ENCODE measurements around the gene UBTD2.
"Not testable (repeated sequence)": the region's sequence is repeated elsewhere in the genome, so short reads cannot be mapped to it uniquely, and the experiment has no call there.

UBTD2 gene

GRCh38 chr5:172252501-172252900 is 31.1 kb downstream of the UBTD2 start:
- in situ Hi-C loops (cut with MboI; ENCODE audit: low sequenced_read_pairs) = no loop called here

GRCh38 chr5:172251419-172251818 is 32.1 kb downstream of the UBTD2 start:
- in situ Hi-C loops (cut with MboI; ENCODE audit: low sequenced_read_pairs) = no loop called here

GRCh38 chr5:172248637-172249036 is 34.9 kb downstream of the UBTD2 start:
- in situ Hi-C loops (cut with MboI; ENCODE audit: low sequenced_read_pairs) = no loop called here

- in situ Hi-C loops (cut with MboI; ENCODE audit: low sequenced_read_pairs) = no loop called here
Measured at GRCh38 chr5:172245703-172246125, 37.9 kb downstream of the UBTD2 start.

GRCh38 chr5:172245046-172245445 is 38.5 kb downstream of the UBTD2 start:
- in situ Hi-C loops (cut with MboI; ENCODE audit: low sequenced_read_pairs) = no loop called here

- in situ Hi-C loops (cut with MboI; ENCODE audit: low sequenced_read_pairs) = no loop called here
Measured at GRCh38 chr5:172243302-172243701, 40.3 kb downstream of the UBTD2 start.

- in situ Hi-C loops (cut with MboI; ENCODE audit: low sequenced_read_pairs) = no loop called here
Measured at GRCh38 chr5:172238334-172238733, 45.2 kb downstream of the UBTD2 start.

- in situ Hi-C loops (cut with MboI; ENCODE audit: low sequenced_read_pairs) = no loop called here
Measured at GRCh38 chr5:172235827-172236736, 47.5 kb downstream of the UBTD2 start.

GRCh38 chr5:172235132-172235780 is 48.3 kb downstream of the UBTD2 start:
- in situ Hi-C loops (cut with MboI; ENCODE audit: low sequenced_read_pairs) = no loop called here

- in situ Hi-C loops (cut with MboI; ENCODE audit: low sequenced_read_pairs) = no loop called here
Measured at GRCh38 chr5:172234031-172234430, 49.5 kb downstream of the UBTD2 start.

GRCh38 chr5:172229904-172230303 is 53.7 kb downstream of the UBTD2 start:
- in situ Hi-C loops (cut with MboI; ENCODE audit: low sequenced_read_pairs) = no loop called here

- in situ Hi-C loops (cut with MboI; ENCODE audit: low sequenced_read_pairs) = no loop called here
Measured at GRCh38 chr5:172224996-172225395, 58.6 kb downstream of the UBTD2 start.

- in situ Hi-C loops (cut with MboI; ENCODE audit: low sequenced_read_pairs) = no loop called here
Measured at GRCh38 chr5:172223901-172224873, 59.4 kb downstream of the UBTD2 start.

GRCh38 chr5:172219296-172219695 is 64.3 kb downstream of the UBTD2 start:
- in situ Hi-C loops (cut with MboI; ENCODE audit: low sequenced_read_pairs) = no loop called here

GRCh38 chr5:172216345-172216744 is 67.2 kb downstream of the UBTD2 start:
- in situ Hi-C loops (cut with MboI; ENCODE audit: low sequenced_read_pairs) = no loop called here

GRCh38 chr5:172213126-172213525 is 70.4 kb downstream of the UBTD2 start:
- in situ Hi-C loops (cut with MboI; ENCODE audit: low sequenced_read_pairs) = no loop called here

- in situ Hi-C loops (cut with MboI; ENCODE audit: low sequenced_read_pairs) = no loop called here
Measured at GRCh38 chr5:172211676-172212075, 71.9 kb downstream of the UBTD2 start.

GRCh38 chr5:172209714-172210113 is 73.8 kb downstream of the UBTD2 start:
- in situ Hi-C loops (cut with MboI; ENCODE audit: low sequenced_read_pairs) = no loop called here

GRCh38 chr5:172207511-172207910 is 76.1 kb downstream of the UBTD2 start:
- in situ Hi-C loops (cut with MboI; ENCODE audit: low sequenced_read_pairs) = no loop called here

GRCh38 chr5:172205984-172206383 is 77.6 kb downstream of the UBTD2 start:
- in situ Hi-C loops (cut with MboI; ENCODE audit: low sequenced_read_pairs) = not testable (repeated sequence)

GRCh38 chr5:172200476-172200875 is 83.1 kb downstream of the UBTD2 start:
- in situ Hi-C loops (cut with MboI; ENCODE audit: low sequenced_read_pairs) = no loop called here
